Neutrophil (primary cell): ENCODE data around the gene HSPA12B.

Source experiments
- H3K27ac ChIP-seq: fragments of 200-600 bp; sonication (generic); 2 replicates; pipeline ENCODE4 v1.5.1; 2016; ENCODE audit warnings: mild to moderate bottlenecking, moderate library complexity
- H3K27me3 ChIP-seq: fragments of 200-600 bp; sonication (generic); 2 replicates; pipeline ENCODE4 v1.6.0; 2016; ENCODE audit warnings: mild to moderate bottlenecking
- H3K36me3 ChIP-seq: fragments of 200-600 bp; sonication (generic); 2 replicates; pipeline ENCODE4 v1.5.1; 2017
- H3K4me1 ChIP-seq, 2 experiments: fragments of 200-600 bp in 1 of 2; sonication (generic) in 1 of 2; 1 replicate in 1 of 2; 2 replicates in 1 of 2; pipeline versions ENCODE4 v1.5.1 to v1.6.1; 2013 to 2016; ENCODE audit warnings: low read depth in 1 of 2, low read length in 1 of 2, mild to moderate bottlenecking in 1 of 2, moderate library complexity in 1 of 2; ENCODE audit not compliant: control insufficient read depth in 1 of 2, insufficient read depth in 1 of 2
- H3K4me3 ChIP-seq, 2 experiments: fragments of 200-600 bp in 1 of 2; sonication (generic) in 1 of 2; 1 replicate in 1 of 2; 2 replicates in 1 of 2; pipeline ENCODE4 v1.5.1; 2013 to 2016; ENCODE audit warnings: low read depth in 1 of 2, low read length in 1 of 2, mild to moderate bottlenecking in 1 of 2, moderate library complexity in 1 of 2
- H3K9me3 ChIP-seq: fragments of 200-600 bp; sonication (generic); 2 replicates; pipeline ENCODE4 v1.5.1; 2016
- TF ChIP-seq, protein P1 (sequence below): fragments of 200-600 bp; sonication (generic); IDR thresholded peaks from 2 replicates; pipeline ENCODE4 v1.5.1; 2016; ENCODE audit warnings: antibody characterized with exemption

Gene HSPA12B

DNA sequence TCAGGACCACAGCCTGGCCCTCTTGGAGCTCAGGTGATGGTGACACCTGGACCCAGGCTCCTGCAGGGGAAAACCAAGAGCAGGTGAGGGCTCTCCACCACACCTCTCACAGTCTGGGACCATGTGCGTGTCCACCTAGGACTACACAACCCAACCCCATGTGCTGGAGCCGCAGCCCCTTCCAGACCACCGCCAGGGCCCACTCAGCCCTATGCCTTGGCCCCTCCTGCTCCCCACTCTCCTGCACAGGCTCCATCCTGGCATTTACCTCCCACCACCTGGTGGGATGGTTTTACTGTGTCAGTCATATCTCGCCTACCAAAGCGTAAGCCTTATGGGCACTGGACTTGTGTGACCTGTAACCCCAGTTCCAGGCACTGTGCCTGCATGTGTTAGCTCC is 37.6 kb upstream of the HSPA12B start:
- Histone ChIP-seq H3K9me3 (no peaks in the 10 kb centered on the region), H3K36me3 (no peaks in the 10 kb centered on the region), H3K27me3 (no peaks in the 10 kb centered on the region), H3K4me3 (no peak overlapping the region), H3K27ac (no peak overlapping the region), H3K4me1 (no peaks in the 10 kb centered on the region)
- TF ChIP-seq, protein P1, sequence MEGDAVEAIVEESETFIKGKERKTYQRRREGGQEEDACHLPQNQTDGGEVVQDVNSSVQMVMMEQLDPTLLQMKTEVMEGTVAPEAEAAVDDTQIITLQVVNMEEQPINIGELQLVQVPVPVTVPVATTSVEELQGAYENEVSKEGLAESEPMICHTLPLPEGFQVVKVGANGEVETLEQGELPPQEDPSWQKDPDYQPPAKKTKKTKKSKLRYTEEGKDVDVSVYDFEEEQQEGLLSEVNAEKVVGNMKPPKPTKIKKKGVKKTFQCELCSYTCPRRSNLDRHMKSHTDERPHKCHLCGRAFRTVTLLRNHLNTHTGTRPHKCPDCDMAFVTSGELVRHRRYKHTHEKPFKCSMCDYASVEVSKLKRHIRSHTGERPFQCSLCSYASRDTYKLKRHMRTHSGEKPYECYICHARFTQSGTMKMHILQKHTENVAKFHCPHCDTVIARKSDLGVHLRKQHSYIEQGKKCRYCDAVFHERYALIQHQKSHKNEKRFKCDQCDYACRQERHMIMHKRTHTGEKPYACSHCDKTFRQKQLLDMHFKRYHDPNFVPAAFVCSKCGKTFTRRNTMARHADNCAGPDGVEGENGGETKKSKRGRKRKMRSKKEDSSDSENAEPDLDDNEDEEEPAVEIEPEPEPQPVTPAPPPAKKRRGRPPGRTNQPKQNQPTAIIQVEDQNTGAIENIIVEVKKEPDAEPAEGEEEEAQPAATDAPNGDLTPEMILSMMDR: no peak

DNA sequence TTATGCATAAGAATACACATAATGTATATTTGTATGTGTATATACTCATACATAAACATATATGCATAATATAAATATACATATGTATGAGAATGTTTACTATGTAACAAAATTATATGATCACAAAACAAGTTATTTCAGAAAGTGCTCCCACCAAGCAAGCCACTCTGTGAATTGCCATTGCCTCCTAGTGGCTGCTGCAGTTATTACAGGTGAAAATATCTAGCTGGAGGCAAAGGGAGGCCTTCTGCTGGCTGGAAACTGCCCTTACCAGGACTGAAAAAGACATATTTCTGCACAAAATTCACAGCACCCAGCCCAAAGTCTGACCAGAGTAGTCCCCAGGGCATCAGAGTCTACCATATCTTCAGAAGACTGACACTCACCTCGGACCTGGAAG is 36.3 kb upstream of the HSPA12B start:
- Histone ChIP-seq H3K9me3 (no peaks in the 10 kb centered on the region), H3K27ac (no peak overlapping the region), H3K27me3 (no peaks in the 10 kb centered on the region), H3K4me1 (no peaks in the 10 kb centered on the region), H3K36me3 (no peaks in the 10 kb centered on the region), H3K4me3 (no peak overlapping the region)
- TF ChIP-seq, protein P1: peak; percentile 13

DNA sequence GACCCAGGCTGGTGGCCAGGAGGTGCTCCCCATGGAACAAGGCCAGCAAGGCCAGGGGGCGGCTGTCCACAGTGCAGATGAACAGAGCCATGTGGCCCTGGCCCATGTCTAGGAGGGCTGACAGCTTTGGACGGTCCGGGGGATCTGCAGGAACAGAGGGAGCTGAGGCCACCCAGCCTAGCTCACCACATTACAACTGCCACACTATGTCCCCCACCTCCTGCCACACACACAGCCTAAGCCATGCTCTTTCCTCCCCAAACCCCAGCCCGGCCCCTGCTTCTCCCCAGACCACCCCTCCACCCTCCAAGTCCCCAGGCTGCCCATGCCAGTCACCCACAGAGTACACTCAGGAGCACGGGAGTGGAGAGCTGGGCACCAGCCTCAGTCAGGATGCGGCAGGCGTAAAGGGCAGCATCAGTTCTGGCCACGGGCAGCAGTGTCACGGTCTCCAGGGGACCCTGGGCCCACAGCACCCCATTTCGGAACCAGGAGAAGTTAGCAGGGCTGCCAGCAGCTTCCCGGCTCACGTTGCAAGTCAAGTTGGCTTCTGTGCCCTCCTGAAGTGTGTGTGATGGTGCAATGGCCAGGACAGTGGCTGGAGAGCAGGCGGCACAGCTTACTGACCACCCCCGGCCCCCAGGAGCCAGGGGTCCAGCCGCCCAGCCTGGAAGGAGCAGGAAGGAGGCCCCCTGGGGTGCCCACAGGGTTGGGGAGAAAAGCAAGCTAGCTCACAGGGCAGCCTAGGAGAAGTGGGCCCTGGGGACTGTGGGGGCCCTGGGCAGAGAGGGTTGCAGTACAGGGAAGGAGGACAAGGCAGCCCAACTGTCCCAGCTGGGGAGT is 35.5 kb upstream of the HSPA12B start:
- H3K27ac ChIP-seq: no peak overlapping the region
- no peaks in the 10 kb centered on the region for H3K9me3 ChIP-seq
- no peaks in the 10 kb centered on the region for H3K4me1 ChIP-seq
- TF ChIP-seq, protein P1: no peak
- H3K36me3 ChIP-seq: no peaks in the 10 kb centered on the region
- no peaks in the 10 kb centered on the region for H3K27me3 ChIP-seq
- H3K4me3 ChIP-seq: no peak overlapping the region

DNA sequence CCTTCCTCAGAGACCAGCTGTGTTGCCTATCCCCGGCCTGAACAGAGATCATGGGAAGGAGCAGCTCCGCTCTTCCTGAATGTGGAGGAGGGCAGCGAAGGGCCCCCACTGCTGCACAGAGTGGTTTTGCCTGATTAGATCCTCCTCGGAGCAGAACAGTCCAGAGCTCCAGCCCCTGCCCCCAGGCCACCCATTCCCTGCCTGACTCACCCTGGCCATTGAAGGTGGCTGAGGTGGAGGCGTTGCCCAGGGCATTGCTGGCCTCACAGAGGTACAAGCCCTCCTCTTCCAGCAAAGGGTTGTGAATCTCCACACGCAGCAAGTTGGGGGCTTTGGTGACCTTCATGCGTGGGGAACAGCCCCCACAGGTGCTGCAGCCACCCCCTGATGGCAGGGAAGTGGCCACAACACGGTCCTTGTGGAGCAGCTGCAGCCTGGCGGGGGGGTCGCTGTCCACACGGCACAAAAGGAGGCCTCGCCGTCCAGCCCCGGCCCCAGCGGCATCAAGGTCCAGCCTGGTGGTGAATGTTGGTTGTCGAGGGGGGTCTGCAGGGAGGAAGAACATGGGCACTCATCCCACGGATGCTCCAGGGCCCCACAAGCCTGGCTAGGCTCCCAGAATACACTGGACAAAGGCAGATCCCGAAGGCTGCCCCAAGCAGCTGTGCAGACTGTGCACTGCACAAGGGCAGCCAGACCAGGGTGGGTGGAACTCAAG is 34.7 kb upstream of the HSPA12B start:
- H3K9me3 ChIP-seq: no peaks in the 10 kb centered on the region
- no peaks in the 10 kb centered on the region for H3K27me3 ChIP-seq
- no peaks in the 10 kb centered on the region for H3K4me1 ChIP-seq
- no peak overlapping the region for H3K4me3 ChIP-seq
- no peaks in the 10 kb centered on the region for H3K36me3 ChIP-seq
- TF ChIP-seq, protein P1: no peak
- no peak overlapping the region for H3K27ac ChIP-seq

DNA sequence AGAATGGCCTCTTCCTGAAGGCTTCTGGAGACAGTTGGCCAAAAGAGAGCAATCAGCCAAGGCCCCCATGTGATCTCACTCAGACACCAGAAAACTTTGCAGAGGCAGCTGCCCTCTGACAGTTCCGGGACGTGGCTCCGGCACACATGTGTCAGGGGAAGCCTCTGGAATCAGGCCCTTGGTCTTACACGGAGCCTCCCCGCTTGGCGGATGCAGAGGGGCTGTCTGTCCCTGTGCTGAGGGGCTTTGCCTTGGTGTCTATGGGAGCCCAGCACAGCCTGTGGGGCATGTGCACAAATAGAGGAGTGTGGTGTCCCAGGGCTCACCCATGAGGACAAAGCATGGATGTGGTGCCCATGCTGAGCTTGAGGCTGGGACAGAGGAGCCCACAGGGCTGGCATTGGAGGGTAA is 33.9 kb upstream of the HSPA12B start:
- Histone ChIP-seq H3K27ac (no peak overlapping the region), H3K36me3 (no peaks in the 10 kb centered on the region), H3K4me1 (no peaks in the 10 kb centered on the region), H3K9me3 (no peaks in the 10 kb centered on the region), H3K4me3 (no peak overlapping the region), H3K27me3 (no peaks in the 10 kb centered on the region)
- TF ChIP-seq, protein P1: no peak
